Renal pelvis (tissue), 3 donors: ENCODE data around the gene GABRA1. TPM values are rescaled to one million over a fixed set of nuclear protein-coding genes. Genes with fewer than 3 reads are reported as not detected.

Source experiments
- polyA plus RNA-seq, 3 donors: library from polyadenylated mRNA; unstranded; fragments of 120-200 nt; gene quantifications; one replicate each; pipeline ENCODE4 v1.2.1, GENCODE V29; 2013; ENCODE audit not compliant: insufficient read length in 3 of 3

Gene GABRA1
- polyA plus RNA-seq, 3 donors: 0.14 TPM; not detected in 2

Other genes with a start within 250 kb of the GABRA1 start
- gene GABRA6, start 162.4 kb upstream of the GABRA1 start, polyA plus RNA-seq: under 1 TPM in 1 of 3 donors, not detected in 2; 0.10 TPM
- gene GABRG2, start 219.7 kb downstream of the GABRA1 start, polyA plus RNA-seq: under 1 TPM; 0.03 to 0.26 (median 0.18) TPM